H9 (cell line): ENCODE results near the gene PTPRQ. TPM values are rescaled to one million over a fixed set of nuclear protein-coding genes. Genes with fewer than 3 reads are reported as not detected.

Experiments
- DNase-seq: peaks from one replicate; pipeline ENCODE4 v3.0.0-alpha.2; 2017
- H2AFZ ChIP-seq: one replicate; pipeline ENCODE4 v1.6.1; 2013; ENCODE audit warnings: mild to moderate bottlenecking, low read length, control low read depth, moderate library complexity
- H2AK5ac ChIP-seq: 2 replicates; pipeline ENCODE4 v1.6.1; 2013; ENCODE audit warnings: low read length, control low read depth, mixed read lengths; ENCODE audit not compliant: insufficient read length
- H2BK120ac ChIP-seq: one replicate; pipeline ENCODE4 v1.6.1; 2013; ENCODE audit warnings: low read depth, mild to moderate bottlenecking, low read length, control low read depth, inconsistent platforms; ENCODE audit not compliant: poor library complexity, severe bottlenecking
- H2BK12ac ChIP-seq: 2 replicates; pipeline ENCODE4 v1.6.1; 2013; ENCODE audit warnings: low read length, control low read depth, mixed read lengths, low read depth; ENCODE audit not compliant: insufficient read length
- H2BK15ac ChIP-seq: 2 replicates; pipeline ENCODE4 v1.6.1; 2013; ENCODE audit warnings: low read depth, low read length, control low read depth
- H2BK20ac ChIP-seq: one replicate; pipeline ENCODE4 v1.6.1; 2013; ENCODE audit warnings: low read depth, mild to moderate bottlenecking, low read length, control low read depth, inconsistent platforms; ENCODE audit not compliant: poor library complexity, severe bottlenecking
- H2BK5ac ChIP-seq: 2 replicates; pipeline ENCODE4 v1.6.1; 2013; ENCODE audit warnings: low read length, control low read depth, mixed read lengths; ENCODE audit not compliant: insufficient read length
- H3K14ac ChIP-seq: 2 replicates; pipeline ENCODE4 v1.6.1; 2013; ENCODE audit warnings: low read length, control low read depth; ENCODE audit not compliant: insufficient read depth
- H3K18ac ChIP-seq: 2 replicates; pipeline ENCODE4 v1.6.1; 2013; ENCODE audit warnings: low read depth, mild to moderate bottlenecking, mixed read lengths, low read length, control low read depth; ENCODE audit not compliant: insufficient read length
- H3K23ac ChIP-seq: 2 replicates; pipeline ENCODE4 v1.6.1; 2013; ENCODE audit warnings: low read length, control low read depth, mixed read lengths, low read depth; ENCODE audit not compliant: insufficient read length
- H3K23me2 ChIP-seq: 2 replicates; pipeline ENCODE4 v1.6.1; 2013; ENCODE audit warnings: low read depth, mild to moderate bottlenecking, mixed read lengths, low read length, control low read depth; ENCODE audit not compliant: insufficient read length, poor library complexity, severe bottlenecking
- H3K27ac ChIP-seq: 2 replicates; pipeline ENCODE4 v1.5.1; 2013; ENCODE audit warnings: low read length, control low read depth, mixed read lengths, low read depth; ENCODE audit not compliant: insufficient read length
- H3K27me3 ChIP-seq: 2 replicates; pipeline ENCODE4 v1.6.1; 2013; ENCODE audit warnings: low read length, control low read depth, inconsistent platforms; ENCODE audit not compliant: insufficient read depth
- H3K4ac ChIP-seq: 2 replicates; pipeline ENCODE4 v1.6.1; 2013; ENCODE audit warnings: low read depth, mild to moderate bottlenecking, control low read depth, inconsistent platforms, low read length, moderate library complexity
- H3K4me1 ChIP-seq: 2 replicates; pipeline ENCODE4 v1.6.1; 2013; ENCODE audit warnings: low read length, control low read depth, inconsistent platforms; ENCODE audit not compliant: insufficient read depth
- H3K4me2 ChIP-seq: 2 replicates; pipeline ENCODE4 v1.6.1; 2013; ENCODE audit warnings: low read length, control low read depth, mixed read lengths; ENCODE audit not compliant: insufficient read length, insufficient read depth
- H3K56ac ChIP-seq: 2 replicates; pipeline ENCODE4 v1.6.1; 2013; ENCODE audit warnings: low read depth, mild to moderate bottlenecking, mixed read lengths, low read length, control low read depth; ENCODE audit not compliant: insufficient read length
- H3K79me1 ChIP-seq: 2 replicates; pipeline ENCODE4 v1.6.1; 2013; ENCODE audit warnings: low read depth, mild to moderate bottlenecking, moderate library complexity, low read length, control low read depth, inconsistent platforms; ENCODE audit not compliant: insufficient read depth, poor library complexity, severe bottlenecking
- H3K79me2 ChIP-seq: 2 replicates; pipeline ENCODE4 v1.6.1; 2013; ENCODE audit warnings: low read length, control low read depth, inconsistent platforms; ENCODE audit not compliant: insufficient read depth
- H3K9ac ChIP-seq: 2 replicates; pipeline ENCODE4 v1.6.1; 2013; ENCODE audit warnings: low read length, control low read depth, mixed read lengths; ENCODE audit not compliant: insufficient read length; ENCODE audit errors: extremely low read depth
- H3K9me3 ChIP-seq: one replicate; pipeline ENCODE4 v1.6.1; 2013; ENCODE audit warnings: low read depth, low read length, inconsistent platforms; ENCODE audit not compliant: control insufficient read depth
- H3T11ph ChIP-seq: one replicate; pipeline ENCODE4 v1.6.1; 2013; ENCODE audit warnings: mild to moderate bottlenecking, low read length, control low read depth, inconsistent platforms
- H4K20me1 ChIP-seq: one replicate; pipeline ENCODE4 v1.6.1; 2013; ENCODE audit not compliant: control insufficient read depth, insufficient read length, insufficient read depth
- H4K5ac ChIP-seq: 2 replicates; pipeline ENCODE4 v1.6.1; 2013; ENCODE audit warnings: low read depth, mild to moderate bottlenecking, mixed read lengths, low read length, control low read depth; ENCODE audit not compliant: insufficient read length
- H4K8ac ChIP-seq: replicated peaks from 2 replicates; pipeline ENCODE4 v1.6.1; 2013; ENCODE audit warnings: low read length, control low read depth, mixed read lengths, low read depth; ENCODE audit not compliant: insufficient read length
- H4K91ac ChIP-seq: 2 replicates; pipeline ENCODE4 v1.6.1; 2013; ENCODE audit warnings: low read depth, mild to moderate bottlenecking, moderate library complexity, mixed read lengths, low read length, control low read depth; ENCODE audit not compliant: insufficient read length
- H3K27ac Mint-ChIP-seq, 3 experiments: 2 replicates in 2 of 3; 3 replicates in 1 of 3; pipeline ENCODE4 v1.8.0; 2020 to 2021; ENCODE audit warnings: mixed read lengths in 3 of 3, mild to moderate bottlenecking in 1 of 3, moderate library complexity in 1 of 3
- H3K27me3 Mint-ChIP-seq: 2 replicates; pipeline ENCODE4 v1.8.0; 2021; ENCODE audit warnings: low read depth, mild to moderate bottlenecking, moderate library complexity, mixed read lengths
- H3K36me3 Mint-ChIP-seq, 3 experiments: 2 replicates in 2 of 3; 3 replicates in 1 of 3; pipeline ENCODE4 v1.8.0; 2020 to 2021; ENCODE audit warnings: low read depth in 3 of 3, mixed read lengths in 3 of 3; ENCODE audit not compliant: insufficient read depth in 1 of 3
- H3K4me1 Mint-ChIP-seq, 2 experiments: 2 replicates each; pipeline ENCODE4 v1.8.0; 2020; ENCODE audit warnings: mixed read lengths in 2 of 2
- H3K4me3 Mint-ChIP-seq, 2 experiments: 2 replicates in 1 of 2; 3 replicates in 1 of 2; pipeline ENCODE4 v1.8.0; 2020 to 2021; ENCODE audit warnings: mild to moderate bottlenecking in 2 of 2, mixed read lengths in 2 of 2, moderate library complexity in 1 of 2
- H3K9me3 Mint-ChIP-seq, 2 experiments: 2 replicates in 1 of 2; 3 replicates in 1 of 2; pipeline ENCODE4 v1.8.0; 2020; ENCODE audit warnings: mild to moderate bottlenecking in 2 of 2, mixed read lengths in 2 of 2, moderate library complexity in 1 of 2
- WGBS: extraction: QIAGEN DNeasy Blood & Tissue Kit; methylation state at CpG from one replicate; pipeline ENCODE4 v1.1.7; 2013; ENCODE audit warnings: missing lambda C conversion rate, low lambda C conversion rate, mixed read lengths; ENCODE audit not compliant: insufficient read length; ENCODE audit errors: extremely low coverage; 5-methylcytosine and 5-hydroxymethylcytosine counted together
- total RNA-seq: library from RNA; stranded (reverse); gene quantifications from 2 replicates; pipeline ENCODE4 v1.2.1, GENCODE V29; 2021
- TF ChIP-seq, protein P1 (sequence below): fragments of 200-600 bp; sonication (generic); conservative IDR thresholded peaks from 3 replicates; pipeline ENCODE4 v1.8.0; 2021; ENCODE audit warnings: antibody characterized with exemption, mild to moderate bottlenecking

The PTPRQ gene
- total RNA-seq, 1 experiment from 2014 or later = not detected

DNA sequence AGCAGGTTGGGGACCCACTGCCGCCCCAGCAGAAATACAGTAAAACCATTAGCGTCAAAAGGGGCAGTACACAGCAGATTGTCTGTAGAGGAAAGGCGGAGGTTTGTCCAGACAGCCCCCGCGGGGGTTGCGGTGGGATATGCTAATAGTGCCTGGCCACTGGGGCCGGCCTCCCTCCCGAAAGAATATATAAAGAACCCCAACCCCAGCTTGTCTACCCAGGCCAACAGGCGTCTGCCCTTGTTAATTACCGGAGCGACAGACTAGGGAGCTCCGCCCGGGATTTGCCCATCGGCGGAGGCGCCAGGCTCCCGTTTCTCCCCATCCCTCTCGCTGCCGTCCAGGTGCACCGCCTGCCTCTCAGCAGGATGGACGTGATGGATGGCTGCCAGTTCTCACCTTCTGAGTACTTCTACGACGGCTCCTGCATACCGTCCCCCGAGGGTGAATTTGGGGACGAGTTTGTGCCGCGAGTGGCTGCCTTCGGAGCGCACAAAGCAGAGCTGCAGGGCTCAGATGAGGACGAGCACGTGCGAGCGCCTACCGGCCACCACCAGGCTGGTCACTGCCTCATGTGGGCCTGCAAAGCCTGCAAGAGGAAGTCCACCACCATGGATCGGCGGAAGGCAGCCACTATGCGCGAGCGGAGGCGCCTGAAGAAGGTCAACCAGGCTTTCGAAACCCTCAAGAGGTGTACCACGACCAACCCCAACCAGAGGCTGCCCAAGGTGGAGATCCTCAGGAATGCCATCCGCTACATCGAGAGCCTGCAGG is 272.8 kb downstream of the PTPRQ start, which contains the start of gene MYF5:
Gene MYF5, plus strand, starts transcription at position 217 of the 774 bp plus-strand sequence. Its CDS starts 152 bp downstream, at position 369.
- Histone ChIP-seq H4K91ac (no peak within 1 kb of the TSS), H3T11ph (no peak within 1 kb of the TSS), H4K8ac (no peak within 1 kb of the TSS), H3K4ac (no peak within 1 kb of the TSS), H3K23ac (no peak within 1 kb of the TSS), H3K14ac (no peak within 1 kb of the TSS), H4K20me1 (no peaks in the 10 kb centered on the region), H2BK15ac (no peak within 1 kb of the TSS), H3K4me2 (peak within 1 kb of the TSS; percentile 8), H2BK20ac (no peak within 1 kb of the TSS), H2AFZ (no peak within 1 kb of the TSS), H3K9me3 (no peaks in the 10 kb centered on the region), H3K9ac (no peak within 1 kb of the TSS), H3K79me2 (no peaks in the 10 kb centered on the region), H3K27ac (no peak within 1 kb of the TSS), H4K5ac (no peak within 1 kb of the TSS), H3K56ac (no peak within 1 kb of the TSS), H3K79me1 (no peaks in the 10 kb centered on the region), H2BK12ac (no peak within 1 kb of the TSS), H2BK5ac (no peak within 1 kb of the TSS), H3K27me3 (peaks cover 18% of the 10 kb centered on the region; the same call in 1 of the 2 replicates), H3K4me1 (peaks cover 15% of the 10 kb centered on the region), H2BK120ac (no peak within 1 kb of the TSS), H3K23me2 (peaks cover 5% of the 10 kb centered on the region), H2AK5ac (no peak within 1 kb of the TSS), H3K18ac (no peak within 1 kb of the TSS)
- no peaks in the 10 kb centered on the region for H3K36me3 Mint-ChIP-seq
- H3K4me3 Mint-ChIP-seq = no peak within 1 kb of the TSS; a peak in 1 of 5 replicates
- DNase-seq = peak; percentile 44
- WGBS = no CpG with 5 or more reads among the region's 45 CpGs
- peak within 1 kb of the TSS in 1 of 3 experiments; percentile 42; a peak in 1 of 7 replicates for H3K27ac Mint-ChIP-seq
- no peaks in the 10 kb centered on the region for H3K9me3 Mint-ChIP-seq
- H3K27me3 Mint-ChIP-seq = peaks cover 49% of the 10 kb centered on the region
- TF ChIP-seq, protein P1, sequence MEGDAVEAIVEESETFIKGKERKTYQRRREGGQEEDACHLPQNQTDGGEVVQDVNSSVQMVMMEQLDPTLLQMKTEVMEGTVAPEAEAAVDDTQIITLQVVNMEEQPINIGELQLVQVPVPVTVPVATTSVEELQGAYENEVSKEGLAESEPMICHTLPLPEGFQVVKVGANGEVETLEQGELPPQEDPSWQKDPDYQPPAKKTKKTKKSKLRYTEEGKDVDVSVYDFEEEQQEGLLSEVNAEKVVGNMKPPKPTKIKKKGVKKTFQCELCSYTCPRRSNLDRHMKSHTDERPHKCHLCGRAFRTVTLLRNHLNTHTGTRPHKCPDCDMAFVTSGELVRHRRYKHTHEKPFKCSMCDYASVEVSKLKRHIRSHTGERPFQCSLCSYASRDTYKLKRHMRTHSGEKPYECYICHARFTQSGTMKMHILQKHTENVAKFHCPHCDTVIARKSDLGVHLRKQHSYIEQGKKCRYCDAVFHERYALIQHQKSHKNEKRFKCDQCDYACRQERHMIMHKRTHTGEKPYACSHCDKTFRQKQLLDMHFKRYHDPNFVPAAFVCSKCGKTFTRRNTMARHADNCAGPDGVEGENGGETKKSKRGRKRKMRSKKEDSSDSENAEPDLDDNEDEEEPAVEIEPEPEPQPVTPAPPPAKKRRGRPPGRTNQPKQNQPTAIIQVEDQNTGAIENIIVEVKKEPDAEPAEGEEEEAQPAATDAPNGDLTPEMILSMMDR = no peak
- peaks cover 45 to 47% of the 10 kb centered on the region in 2 experiments for H3K4me1 Mint-ChIP-seq
